Ascending aorta (tissue), 2 donors: ENCODE data around the gene HOXC11. TPM values are rescaled to one million over a fixed set of nuclear protein-coding genes. Genes with fewer than 3 reads are reported as not detected.

Experiments
- DNase-seq, 2 donors: peaks; one replicate each; pipeline ENCODE4 v3.0.0-alpha.2; 2019; ENCODE audit warnings: low spot score in 2 of 2
- H3K27ac ChIP-seq, 2 donors: fragments of 200-600 bp; sonication (generic); one replicate each; pipeline ENCODE4 v1.5.1; 2016 to 2017; ENCODE audit warnings: mild to moderate bottlenecking in 1 of 2
- H3K27me3 ChIP-seq: fragments of 200-600 bp; sonication (generic); one replicate; pipeline ENCODE4 v1.5.1; 2017
- H3K36me3 ChIP-seq, 2 donors: fragments of 200-600 bp; sonication (generic); one replicate each; pipeline ENCODE4 v1.5.1; 2016
- H3K4me1 ChIP-seq, 2 donors: fragments of 200-600 bp; sonication (generic); one replicate each; pipeline ENCODE4 v1.5.1; 2016 to 2017; ENCODE audit warnings: mild to moderate bottlenecking in 1 of 2
- H3K4me3 ChIP-seq, 2 donors: fragments of 200-600 bp; sonication (generic); one replicate each; pipeline ENCODE4 v1.5.1; 2016 to 2017; ENCODE audit warnings: mild to moderate bottlenecking in 1 of 2
- H3K9me3 ChIP-seq, 2 donors: fragments of 200-600 bp; sonication (generic); one replicate each; pipeline ENCODE4 v1.5.1; 2016
- CTCF ChIP-seq, 3 experiments: fragments of 200-600 bp in 2 of 3; fragments of 450-650 bp in 1 of 3; sonication (generic) in 2 of 3; IDR thresholded peaks; one replicate each; pipeline ENCODE4 v1.5.1; 2016 to 2019; ENCODE audit warnings: antibody characterized with exemption in 3 of 3, mild to moderate bottlenecking in 1 of 3, moderate library complexity in 1 of 3
- intact Hi-C: fragments of 100-400 bp; cut with DNase I; formaldehyde crosslinking; loops from one replicate; pipeline ENCODE4 v1.15.1; 2023
- total RNA-seq: library from RNA; depleted of rRNA; stranded (reverse); fragments of >200 nt; gene quantifications from one replicate; pipeline ENCODE4 v1.1.0, GENCODE V29; 2016

Gene HOXC11
- total RNA-seq, 1 donor from 2014 or later, result 0.32 TPM

- H3K4me1 ChIP-seq, result peaks cover 3 to 16% of the 10 kb centered on the region in 2 donors
- no peaks in the 10 kb centered on the region for H3K36me3 ChIP-seq
- H3K9me3 ChIP-seq, result no peaks in the 10 kb centered on the region
- H3K4me3 ChIP-seq, result no peak overlapping the region
- H3K27me3 ChIP-seq, result peaks cover 26% of the 10 kb centered on the region
- intact Hi-C loops, result no loop called here
- DNase-seq, result no peak
- no peak for TF ChIP-seq CTCF (IDR thresholded peaks at IDR 0.05)
- H3K27ac ChIP-seq, result no peak overlapping the region
Measured at GRCh38 chr12:53969588-53970259, 3.2 kb upstream of the HOXC11 start.

- H3K36me3 ChIP-seq, result no peaks in the 10 kb centered on the region
- no peak overlapping the region for H3K4me3 ChIP-seq
- intact Hi-C loops, result no loop called here
- peaks cover 5 to 23% of the 10 kb centered on the region in 2 donors for H3K4me1 ChIP-seq
- DNase-seq, result no peak
- no peak for TF ChIP-seq CTCF (IDR thresholded peaks at IDR 0.05)
- no peaks in the 10 kb centered on the region for H3K9me3 ChIP-seq
- peaks cover 31% of the 10 kb centered on the region for H3K27me3 ChIP-seq
- no peak overlapping the region for H3K27ac ChIP-seq
Measured at GRCh38 chr12:53970451-53970850, 2.5 kb upstream of the HOXC11 start.

GRCh38 chr12:53971129-53971528, 1.8 kb upstream of the HOXC11 start:
- H3K27me3 ChIP-seq, result peaks cover 33% of the 10 kb centered on the region
- TF ChIP-seq CTCF (IDR thresholded peaks at IDR 0.05), result no peak
- H3K27ac ChIP-seq, result no peak overlapping the region
- intact Hi-C loops, result no loop called here
- no peak overlapping the region for H3K4me3 ChIP-seq
- H3K36me3 ChIP-seq, result no peaks in the 10 kb centered on the region
- no peaks in the 10 kb centered on the region for H3K9me3 ChIP-seq
- DNase-seq, result no peak
- H3K4me1 ChIP-seq, result peaks cover 5 to 24% of the 10 kb centered on the region in 2 donors

GRCh38 chr12:53971686-53972085, 1.2 kb upstream of the HOXC11 start:
- H3K27ac ChIP-seq, result no peak overlapping the region
- intact Hi-C loops, result no loop called here
- no peaks in the 10 kb centered on the region for H3K9me3 ChIP-seq
- H3K4me1 ChIP-seq, result peaks cover 5 to 24% of the 10 kb centered on the region in 2 donors
- no peak overlapping the region for H3K4me3 ChIP-seq
- no peaks in the 10 kb centered on the region for H3K36me3 ChIP-seq
- peaks cover 37% of the 10 kb centered on the region for H3K27me3 ChIP-seq
- no peak for DNase-seq
- TF ChIP-seq CTCF (IDR thresholded peaks at IDR 0.05), result no peak

- peaks cover 5 to 24% of the 10 kb centered on the region in 2 donors for H3K4me1 ChIP-seq
- DNase-seq, result no peak
- no peak overlapping the region for H3K27ac ChIP-seq
- H3K27me3 ChIP-seq, result peaks cover 42% of the 10 kb centered on the region
- H3K9me3 ChIP-seq, result no peaks in the 10 kb centered on the region
- no peak for TF ChIP-seq CTCF (IDR thresholded peaks at IDR 0.05)
- intact Hi-C loops, result no loop called here
- no peak overlapping the region for H3K4me3 ChIP-seq
- H3K36me3 ChIP-seq, result no peaks in the 10 kb centered on the region
Measured at GRCh38 chr12:53972152-53972702, 699 bp upstream of the HOXC11 start.
